AG04450 (cell line): ENCODE data around the gene AGPAT1. TPM values are rescaled to one million over a fixed set of nuclear protein-coding genes. Genes with fewer than 3 reads are reported as not detected.

Experiments
- CTCF ChIA-PET: fragments of 300-600, 350-600 bp; formaldehyde crosslinking; extraction: SDS; loops from one replicate; lab custom pipeline; 2022; ENCODE audit warnings: antibody characterized with exemption, inconsistent platforms; lab: Charles Lee
- POLR2A ChIA-PET: fragments of 350-600 bp; formaldehyde crosslinking; extraction: SDS; loops from one replicate; lab custom pipeline; 2021; ENCODE audit warnings: antibody characterized with exemption, inconsistent platforms; lab: Yijun Ruan, JAX
- DNase-seq: peaks from one replicate; pipeline ENCODE4 v3.0.0-alpha.2; 2011; ENCODE audit warnings: low read depth, low spot score
- H3K27ac ChIP-seq: one replicate; pipeline ENCODE4 v1.5.1; 2012; ENCODE audit warnings: low read depth, low read length, control low read depth
- H3K27me3 ChIP-seq: one replicate; pipeline ENCODE4 v1.6.0; 2012; ENCODE audit warnings: low read length; ENCODE audit not compliant: control insufficient read depth, insufficient read depth
- H3K4me3 ChIP-seq: 2 replicates; pipeline ENCODE4 v1.5.1; 2011; ENCODE audit warnings: mild to moderate bottlenecking, low read depth, low read length, control low read depth
- H3K9me3 ChIP-seq: 2 replicates; pipeline ENCODE4 v1.5.1; 2012; ENCODE audit warnings: low read length; ENCODE audit not compliant: control insufficient read depth, insufficient read depth
- polyA plus RNA-seq: library from polyadenylated mRNA; depleted of rRNA; stranded (reverse); fragments of >200 nt; gene quantifications from 2 replicates; pipeline ENCODE4 v1.2.3, GENCODE V29; 2011
- TF ChIP-seq, protein P1 (sequence below): IDR thresholded peaks from 2 replicates; pipeline ENCODE4 v1.5.1; 2011; ENCODE audit warnings: low read depth, low read length, control low read depth, inconsistent platforms

AGPAT1 gene
- polyA plus RNA-seq, 1 experiment: 97.1 TPM

DNA sequence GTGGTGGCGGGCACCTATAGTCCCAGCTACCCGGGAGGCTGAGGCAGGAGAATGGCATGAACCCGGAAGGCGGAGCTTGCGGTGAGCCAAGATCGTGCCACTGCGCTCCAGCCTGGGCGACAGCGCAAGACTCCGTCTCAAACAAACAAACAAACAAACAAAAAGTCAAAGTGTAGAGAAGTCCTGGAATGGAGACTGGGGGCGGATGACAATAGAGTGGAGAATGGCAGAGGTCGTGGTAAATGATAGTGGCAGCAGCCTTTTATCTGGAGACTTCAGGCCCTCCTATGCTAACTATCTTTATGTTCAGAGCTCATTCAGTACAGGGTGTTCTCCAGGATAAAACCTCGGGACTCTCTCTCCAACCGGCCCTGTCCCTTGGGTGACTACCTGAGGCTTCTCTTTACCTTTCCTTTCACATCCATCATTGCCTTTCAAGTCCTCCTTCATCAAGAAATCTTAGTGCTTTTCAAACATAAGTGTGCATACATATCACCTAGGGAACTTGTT is 44.4 kb downstream of the AGPAT1 start:
- Histone ChIP-seq H3K9me3 (peaks cover 3% of the 10 kb centered on the region; the same call in 1 of the 2 replicates), H3K4me3 (no peak overlapping the region), H3K27ac (no peak overlapping the region), H3K27me3 (no peaks in the 10 kb centered on the region)
- TF ChIP-seq, protein P1, sequence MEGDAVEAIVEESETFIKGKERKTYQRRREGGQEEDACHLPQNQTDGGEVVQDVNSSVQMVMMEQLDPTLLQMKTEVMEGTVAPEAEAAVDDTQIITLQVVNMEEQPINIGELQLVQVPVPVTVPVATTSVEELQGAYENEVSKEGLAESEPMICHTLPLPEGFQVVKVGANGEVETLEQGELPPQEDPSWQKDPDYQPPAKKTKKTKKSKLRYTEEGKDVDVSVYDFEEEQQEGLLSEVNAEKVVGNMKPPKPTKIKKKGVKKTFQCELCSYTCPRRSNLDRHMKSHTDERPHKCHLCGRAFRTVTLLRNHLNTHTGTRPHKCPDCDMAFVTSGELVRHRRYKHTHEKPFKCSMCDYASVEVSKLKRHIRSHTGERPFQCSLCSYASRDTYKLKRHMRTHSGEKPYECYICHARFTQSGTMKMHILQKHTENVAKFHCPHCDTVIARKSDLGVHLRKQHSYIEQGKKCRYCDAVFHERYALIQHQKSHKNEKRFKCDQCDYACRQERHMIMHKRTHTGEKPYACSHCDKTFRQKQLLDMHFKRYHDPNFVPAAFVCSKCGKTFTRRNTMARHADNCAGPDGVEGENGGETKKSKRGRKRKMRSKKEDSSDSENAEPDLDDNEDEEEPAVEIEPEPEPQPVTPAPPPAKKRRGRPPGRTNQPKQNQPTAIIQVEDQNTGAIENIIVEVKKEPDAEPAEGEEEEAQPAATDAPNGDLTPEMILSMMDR: no peak
- ChIA-PET POLR2A (interaction anchor here (0.6 kb wide), 1 partner anchor 13 kb away, joined by 4 read pairs; no protein-coding TSS in a partner anchor), CTCF (interaction anchor here (0.6 to 0.9 kb wide), 2 partner anchors 64 to 246 kb away, joined by 3 to 7 read pairs; no protein-coding TSS in a partner anchor)
- DNase-seq: no peak

DNA sequence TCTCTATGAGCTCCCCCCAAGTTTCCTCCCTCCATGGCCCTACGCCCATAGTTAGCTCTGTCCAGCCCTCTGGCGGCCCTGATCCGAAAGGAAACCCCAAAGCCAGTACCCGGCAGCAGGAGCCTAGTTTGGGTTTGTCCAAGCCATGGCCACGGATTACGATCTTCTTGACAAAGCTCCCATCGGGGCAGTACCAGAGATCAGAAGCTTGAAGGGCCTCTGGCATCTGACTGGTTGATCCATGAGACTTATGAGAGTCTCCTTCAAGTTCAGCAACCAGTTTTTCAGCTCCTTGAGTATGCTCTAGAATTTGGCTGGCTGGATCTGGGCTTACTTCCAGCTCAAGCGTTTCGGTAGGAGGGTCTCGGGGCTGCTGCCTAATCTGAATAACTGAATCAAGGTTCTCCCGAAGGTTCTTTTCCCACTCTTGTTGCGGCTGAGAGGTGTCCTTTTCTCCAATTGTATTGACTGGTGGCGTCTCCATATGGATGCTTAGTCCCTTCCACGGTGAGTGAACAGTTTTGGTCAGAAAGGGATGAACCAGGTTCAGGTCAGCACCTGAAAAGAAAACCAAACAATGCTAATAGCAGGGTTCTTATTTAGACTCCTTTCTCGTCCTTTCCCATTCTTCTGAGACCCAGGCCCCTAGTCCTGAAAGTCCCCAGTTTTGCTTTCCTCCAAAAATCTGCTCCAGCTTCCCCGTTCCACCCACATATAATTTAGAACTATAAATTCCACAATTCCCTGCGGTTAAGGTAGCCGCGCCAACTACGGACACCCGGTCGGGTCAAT is 46.4 kb downstream of the AGPAT1 start:
- Histone ChIP-seq H3K27ac (no peak overlapping the region), H3K4me3 (peak overlapping the region; percentile 77), H3K9me3 (peaks cover 3% of the 10 kb centered on the region; the same call in 1 of the 2 replicates), H3K27me3 (no peaks in the 10 kb centered on the region)
- no peak for DNase-seq
- TF ChIP-seq, protein P1: no peak
- ChIA-PET CTCF (interaction anchor here (0.6 to 4.6 kb wide), 4 partner anchors 11 to 66 kb away, joined by 3 to 44 read pairs (median 11); no protein-coding TSS in a partner anchor), POLR2A (interaction anchor here (0.6 to 2.8 kb wide), 8 partner anchors 10 to 709 kb away, joined by 3 to 13 read pairs (median 4); partner anchors contain the start of genes PBX2 and TAP2)

DNA sequence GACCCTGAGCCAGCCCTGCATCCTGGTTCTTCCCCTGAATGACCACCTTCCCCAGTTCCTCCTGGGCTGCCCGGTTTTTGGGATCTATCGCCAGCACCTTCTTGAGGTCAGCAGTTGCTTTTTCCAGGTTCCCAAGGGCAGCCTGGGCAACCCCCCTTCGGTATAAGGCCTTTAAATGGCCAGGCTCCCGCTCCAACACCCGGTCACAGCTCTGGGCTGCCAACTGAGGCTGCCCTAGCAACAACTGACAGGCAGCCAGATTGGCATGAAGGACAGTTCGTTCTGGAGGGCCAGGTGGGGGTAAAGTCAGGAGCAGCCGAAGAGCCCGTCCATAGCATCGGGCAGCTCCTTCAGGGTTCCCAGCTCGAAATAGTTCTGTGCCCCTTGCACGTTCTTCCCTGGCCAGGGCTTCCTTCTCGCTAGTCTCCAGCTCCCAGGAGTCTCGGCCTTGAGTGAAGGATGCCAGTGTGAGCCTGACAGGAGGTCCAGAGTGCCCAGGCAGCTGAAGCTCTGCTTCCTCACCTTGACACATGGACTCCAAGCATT is 47.1 kb downstream of the AGPAT1 start:
- peak overlapping the region; percentile 39 for H3K27ac ChIP-seq
- peak overlapping the region; percentile 77; the same call in 1 of the 2 replicates for H3K4me3 ChIP-seq
- no peak for DNase-seq
- H3K27me3 ChIP-seq: no peaks in the 10 kb centered on the region
- TF ChIP-seq, protein P1: no peak
- CTCF ChIA-PET: interaction anchor here (0.6 to 4.6 kb wide), 4 partner anchors 10 to 67 kb away, joined by 3 to 44 read pairs (median 11); no protein-coding TSS in a partner anchor
- POLR2A ChIA-PET: interaction anchor here (0.6 to 2.8 kb wide), 5 partner anchors 7 to 843 kb away, joined by 3 to 13 read pairs (median 5); no protein-coding TSS in a partner anchor
- H3K9me3 ChIP-seq: peaks cover 3% of the 10 kb centered on the region; the same call in 1 of the 2 replicates

DNA sequence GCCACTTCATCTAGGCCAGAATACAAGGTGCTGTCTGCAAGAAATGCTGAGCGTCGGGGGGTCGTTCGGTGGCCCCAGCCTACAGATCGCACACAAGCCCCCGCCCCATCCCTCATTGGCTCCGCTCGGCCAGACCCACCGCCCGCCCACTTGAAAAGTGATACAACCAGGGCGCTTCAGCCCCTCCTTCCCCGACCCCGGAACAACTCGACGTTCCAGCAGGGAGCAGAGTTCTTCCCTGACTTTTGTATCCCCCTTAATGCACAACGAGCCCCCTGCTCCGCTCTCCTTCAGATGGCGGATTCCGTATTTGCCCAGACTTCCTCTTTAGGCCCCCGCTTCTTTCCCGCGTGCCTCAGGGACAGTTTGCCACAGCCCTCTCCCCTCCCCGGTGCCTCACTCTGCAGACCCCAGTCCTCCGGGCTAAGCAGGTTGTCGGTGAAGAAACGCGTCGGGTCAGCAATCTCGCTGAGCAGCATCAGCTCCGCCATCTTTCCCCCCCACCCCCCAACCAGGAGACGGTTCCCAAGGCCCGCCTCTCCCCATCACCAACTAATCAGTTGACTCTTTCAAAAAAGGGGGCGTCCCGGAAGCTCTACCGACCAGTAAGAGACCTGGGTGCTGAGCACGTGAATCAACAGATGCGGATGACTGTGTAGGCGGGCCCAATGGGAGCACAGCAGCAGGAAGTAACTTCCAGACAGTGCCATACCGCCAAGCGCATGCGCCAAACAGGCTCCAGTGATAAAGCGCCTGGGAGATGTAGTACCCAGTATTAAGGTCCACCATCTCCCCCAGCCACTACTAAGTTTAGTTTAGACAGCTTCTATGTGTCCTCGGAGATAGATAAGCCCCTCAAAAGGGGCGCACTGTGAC is 47.9 kb downstream of the AGPAT1 start, which contains the start of gene ATF6B:
TSS of gene ATF6B (minus strand) at position 530 of the 876 bp plus-strand sequence. CDS start at position 491, 39 bp downstream.
- ChIA-PET POLR2A (interaction anchor here (0.6 to 2.8 kb wide), 10 partner anchors 8 to 844 kb away, joined by 3 to 13 read pairs (median 4); partner anchors contain the start of gene AGPAT1), CTCF (interaction anchor here (0.6 to 4.6 kb wide), 8 partner anchors 9 to 1257 kb away, joined by 3 to 44 read pairs (median 4); no protein-coding TSS in a partner anchor)
- peak; percentile 99 for DNase-seq
- no peaks in the 10 kb centered on the region for H3K27me3 ChIP-seq
- peak within 1 kb of the TSS; percentile 92 for H3K27ac ChIP-seq
- peak within 1 kb of the TSS; percentile 98 for H3K4me3 ChIP-seq
- H3K9me3 ChIP-seq: peaks cover 3% of the 10 kb centered on the region; the same call in 1 of the 2 replicates
- TF ChIP-seq, protein P1: no peak
